Measurements from ENCODE around the gene PTMS. TPM values are rescaled to one million over a fixed set of nuclear protein-coding genes. Genes with fewer than 3 reads are reported as not detected.
A peak's percentile ranks its signal among the peaks of the same experiment; 100 is the strongest.

Gene PTMS
- total and polyA plus RNA-seq, 2 experiments from 2014 or later, result 180 to 315 TPM

GRCh38 chr12:6771509-6772330, 5.6 kb downstream of the PTMS start:
- Histone ChIP-seq H3K36me3 (replicated peaks; ENCODE audit: insufficient read depth, low read depth) (no peaks in the 10 kb centered on the region), H3K27ac (no peak overlapping the region), H3K4me2 (no peak overlapping the region), H3K79me2 (peaks cover 32% of the 10 kb centered on the region), H3K4me1 (ENCODE audit: insufficient read depth) (peaks cover 36% of the 10 kb centered on the region), H3K27me3 (no peaks in the 10 kb centered on the region), H2AFZ (no peak overlapping the region), H3K4me3 (no peak overlapping the region), H3K9me3 (ENCODE audit: low read depth) (no peaks in the 10 kb centered on the region), H3K9me2 (replicated peaks; ENCODE audit: insufficient read depth) (no peaks in the 10 kb centered on the region), H4K20me1 (ENCODE audit: insufficient read depth, poor library complexity, severe bottlenecking) (peaks cover 26% of the 10 kb centered on the region)
- TF ChIP-seq EZH2 (IDR thresholded peaks at IDR 0.05; ENCODE audit: borderline replicate concordance) (no peak), CTCF (IDR thresholded peaks at IDR 0.05; ENCODE audit: poor library complexity) (no peak), EZH2phosphoT487 (IDR thresholded peaks at IDR 0.05; ENCODE audit: low read depth, severe bottlenecking, unreplicated experiment) (no peak)
- no peak for DNase-seq (ENCODE audit: low spot score)
- 86% methylated on average over 12 of the region's 12 CpGs for WGBS (ENCODE audit: low lambda C conversion rate, missing lambda C conversion rate)

GRCh38 chr12:6772331-6772695, 6.2 kb downstream of the PTMS start, which contains the start of gene LAG3:
Gene LAG3 (plus strand): TSS chr12:6772520. CDS start chr12:6772853, 333 bp downstream.
- Histone ChIP-seq H3K27ac (no peak within 1 kb of the TSS), H3K27me3 (no peaks in the 10 kb centered on the region), H3K4me3 (no peak within 1 kb of the TSS), H4K20me1 (ENCODE audit: insufficient read depth, poor library complexity, severe bottlenecking) (peaks cover 26% of the 10 kb centered on the region), H2AFZ (no peak within 1 kb of the TSS), H3K9me3 (ENCODE audit: low read depth) (no peaks in the 10 kb centered on the region), H3K4me2 (peak within 1 kb of the TSS; percentile 70), H3K4me1 (ENCODE audit: insufficient read depth) (peaks cover 38% of the 10 kb centered on the region), H3K9me2 (replicated peaks; ENCODE audit: insufficient read depth) (no peaks in the 10 kb centered on the region), H3K79me2 (peaks cover 27% of the 10 kb centered on the region), H3K36me3 (replicated peaks; ENCODE audit: insufficient read depth, low read depth) (no peaks in the 10 kb centered on the region)
- TF ChIP-seq EZH2 (IDR thresholded peaks at IDR 0.05; ENCODE audit: borderline replicate concordance), result no peak
- no peak for TF ChIP-seq EZH2phosphoT487 (IDR thresholded peaks at IDR 0.05; ENCODE audit: low read depth, severe bottlenecking, unreplicated experiment)
- no peak for TF ChIP-seq CTCF (IDR thresholded peaks at IDR 0.05; ENCODE audit: poor library complexity)
- no peak for DNase-seq (ENCODE audit: low spot score)
- 100% methylated on average over 1 of the region's 15 CpGs for WGBS (ENCODE audit: low lambda C conversion rate, missing lambda C conversion rate)

GRCh38 chr12:6772726-6773589, 6.8 kb downstream of the PTMS start:
- Histone ChIP-seq H3K36me3 (replicated peaks; ENCODE audit: insufficient read depth, low read depth) (no peaks in the 10 kb centered on the region), H3K4me1 (ENCODE audit: insufficient read depth) (peaks cover 37% of the 10 kb centered on the region), H2AFZ (no peak overlapping the region), H3K9me3 (ENCODE audit: low read depth) (no peaks in the 10 kb centered on the region), H3K4me3 (no peak overlapping the region), H3K79me2 (peaks cover 20% of the 10 kb centered on the region), H3K4me2 (peak overlapping the region; percentile 70), H3K27me3 (no peaks in the 10 kb centered on the region), H3K9me2 (replicated peaks; ENCODE audit: insufficient read depth) (no peaks in the 10 kb centered on the region), H3K27ac (no peak overlapping the region), H4K20me1 (ENCODE audit: insufficient read depth, poor library complexity, severe bottlenecking) (peaks cover 19% of the 10 kb centered on the region)
- WGBS (ENCODE audit: low lambda C conversion rate, missing lambda C conversion rate), result 54% methylated on average over 21 of the region's 21 CpGs
- TF ChIP-seq CTCF (IDR thresholded peaks at IDR 0.05; ENCODE audit: poor library complexity), result no peak
- TF ChIP-seq EZH2phosphoT487 (IDR thresholded peaks at IDR 0.05; ENCODE audit: low read depth, severe bottlenecking, unreplicated experiment), result no peak
- no peak for TF ChIP-seq EZH2 (IDR thresholded peaks at IDR 0.05; ENCODE audit: borderline replicate concordance)
- DNase-seq (ENCODE audit: low spot score), result no peak
